NCI-H2107 (cell line): ENCODE data around the gene GPT2.
"Not testable (repeated sequence)": the region's sequence is repeated elsewhere in the genome, so short reads cannot be mapped to it uniquely, and the experiment has no call there.

ENCODE experiments used
- DNase-seq: peaks from one replicate; lab custom pipeline; 2025; lab: John Stamatoyannopoulos, UW

GPT2 gene

GRCh38 chr16:46866286-46866685 is 17.9 kb upstream of the GPT2 start:
- DNase-seq, result no peak

- DNase-seq, result not testable (repeated sequence)
These were observed 16.7 kb upstream of the GPT2 start for GRCh38 chr16:46867486-46867885.

GRCh38 chr16:46868891-46869290 is 15.3 kb upstream of the GPT2 start:
- not testable (repeated sequence) for DNase-seq

- DNase-seq, result no peak
These were observed 12.6 kb upstream of the GPT2 start for GRCh38 chr16:46871597-46871996.

GRCh38 chr16:46873201-46873600 is 11.0 kb upstream of the GPT2 start:
- no peak for DNase-seq

GRCh38 chr16:46875243-46875642 is 8.9 kb upstream of the GPT2 start:
- DNase-seq, result no peak

- DNase-seq, result no peak
These were observed 1.7 kb upstream of the GPT2 start for GRCh38 chr16:46882304-46882939.

- DNase-seq, result no peak
These were observed 1.2 kb upstream of the GPT2 start for GRCh38 chr16:46882940-46883307.

GRCh38 chr16:46883353-46883689 is 841 bp upstream of the GPT2 start:
- no peak for DNase-seq

GRCh38 chr16:46884513-46885293 is 541 bp downstream of the GPT2 start:
- DNase-seq, result no peak

GRCh38 chr16:46885960-46886763 is 2.0 kb downstream of the GPT2 start:
- DNase-seq, result no peak

GRCh38 chr16:46886764-46887523 is 2.8 kb downstream of the GPT2 start:
- no peak for DNase-seq

- no peak for DNase-seq
These were observed 3.3 kb downstream of the GPT2 start for GRCh38 chr16:46887524-46887854.

GRCh38 chr16:46889245-46889941 is 5.2 kb downstream of the GPT2 start:
- DNase-seq, result no peak

- DNase-seq, result no peak
These were observed 5.8 kb downstream of the GPT2 start for GRCh38 chr16:46889942-46890300.

- no peak for DNase-seq
These were observed 7.7 kb downstream of the GPT2 start for GRCh38 chr16:46891910-46892309.

GRCh38 chr16:46894036-46894672 is 10.0 kb downstream of the GPT2 start:
- DNase-seq, result no peak

GRCh38 chr16:46895399-46896313 is 11.5 kb downstream of the GPT2 start:
- no peak for DNase-seq

GRCh38 chr16:46896314-46896968 is 12.3 kb downstream of the GPT2 start:
- no peak for DNase-seq

GRCh38 chr16:46897471-46897870 is 13.3 kb downstream of the GPT2 start:
- DNase-seq, result no peak
